HepG2 (cell line): ENCODE measurements around the gene SNX30.

Experiments used
- BCL6 ChIP-seq: IDR thresholded peaks from 2 replicates; pipeline ENCODE4 v1.6.1; 2016; ENCODE audit warnings: missing genetic modification reagents, missing compliant biosample characterization
- CHD4 ChIP-seq: fragments of 200-600 bp; sonication (generic); IDR thresholded peaks from 2 replicates; pipeline ENCODE4 v1.7.0; 2017; ENCODE audit warnings: mild to moderate bottlenecking, low read length, borderline replicate concordance
- CTCF ChIP-seq: sonication (generic); formaldehyde crosslinking; IDR thresholded peaks from 2 replicates; pipeline ENCODE4 v1.5.0; 2020; ENCODE audit warnings: mild to moderate bottlenecking, missing genetic modification reagents, moderate library complexity
- MAX ChIP-seq: IDR thresholded peaks from 2 replicates; pipeline ENCODE4 v1.6.1; 2012; ENCODE audit warnings: inconsistent platforms
- POLR2A ChIP-seq, 2 experiments: IDR thresholded peaks; 2 replicates each; pipeline ENCODE4 v1.6.1; 2011; ENCODE audit warnings: low read depth in 2 of 2, low read length in 2 of 2, mild to moderate bottlenecking in 1 of 2, moderate library complexity in 1 of 2; ENCODE audit not compliant: insufficient read depth in 1 of 2
- TCF7 ChIP-seq: sonication (generic); IDR thresholded peaks from 2 replicates; pipeline ENCODE4 v1.6.1; 2016; ENCODE audit warnings: antibody characterized with exemption, low read depth
- THAP7 ChIP-seq: sonication (generic); formaldehyde crosslinking; IDR thresholded peaks from 2 replicates; pipeline ENCODE4 v1.8.1; 2023; ENCODE audit warnings: mild to moderate bottlenecking, missing genetic modification reagents
- UBTF ChIP-seq: sonication (generic); formaldehyde crosslinking; IDR thresholded peaks from 2 replicates; pipeline ENCODE4 v1.4.0; 2020; ENCODE audit warnings: mild to moderate bottlenecking, missing genetic modification reagents
- ZBTB43 ChIP-seq: sonication (generic); formaldehyde crosslinking; conservative IDR thresholded peaks from 2 replicates; pipeline ENCODE4 v1.4.0; 2020; ENCODE audit warnings: missing genetic modification reagents
- ZNF260 ChIP-seq: sonication (generic); formaldehyde crosslinking; IDR thresholded peaks from 2 replicates; pipeline ENCODE4 v1.4.0; 2020; ENCODE audit warnings: missing genetic modification reagents, low read depth, mild to moderate bottlenecking, borderline replicate concordance
- ZNF326 ChIP-seq: sonication (generic); formaldehyde crosslinking; IDR thresholded peaks from 2 replicates; pipeline ENCODE4 v1.4.0; 2020; ENCODE audit warnings: missing genetic modification reagents, borderline replicate concordance
- ZNF569 ChIP-seq: sonication (generic); formaldehyde crosslinking; IDR thresholded peaks from 2 replicates; pipeline ENCODE4 v1.5.0; 2020; ENCODE audit warnings: mild to moderate bottlenecking, missing genetic modification reagents, moderate library complexity, borderline replicate concordance
- ZNF781 ChIP-seq: sonication (generic); formaldehyde crosslinking; IDR thresholded peaks from 2 replicates; pipeline ENCODE4 v1.5.1; 2020; ENCODE audit warnings: borderline replicate concordance, mild to moderate bottlenecking, missing genetic modification reagents; ENCODE audit errors: not compliant biosample characterization

GRCh38 chr9:112719241-112719691 lies 31.3 kb upstream of the SNX30 start:
- TF ChIP-seq BCL6 (CRISPR knock-in tag), result no peak
- no peak for TF ChIP-seq CTCF (CRISPR knock-in tag)
- TF ChIP-seq ZNF781, result no peak
- TF ChIP-seq POLR2A (IDR thresholded peaks at IDR 0.05; ENCODE audit: insufficient read depth in 1 of 2, low read depth in 2 of 2, low read length in 2 of 2), result no peak
- TF ChIP-seq UBTF, result no peak
- no peak for TF ChIP-seq ZNF569 (CRISPR knock-in tag)
- TF ChIP-seq MAX, result no peak
- no peak for TF ChIP-seq ZBTB43 (CRISPR knock-in tag)
- TF ChIP-seq TCF7, result no peak
- TF ChIP-seq ZNF260 (CRISPR knock-in tag), result no peak
- no peak for TF ChIP-seq CHD4
- TF ChIP-seq THAP7 (CRISPR knock-in tag), result no peak
- no peak for TF ChIP-seq ZNF326
